Activated CD4-positive, CD25-positive, alpha-beta regulatory T cell treated with anti-CD3 and anti-CD28 coated beads, Interleukin-2, amount 50 U/mL, for 16 hours (primary cell): ENCODE results near the gene CCDC43.

Source experiments
- DNase-seq: peaks from one replicate; pipeline ENCODE4 v3.0.0-alpha.2; 2020; ENCODE audit warnings: low read depth, low spot score

The CCDC43 gene

GRCh38 chr17:44627513-44628242, 61.9 kb downstream of the CCDC43 start:
- DNase-seq, result no peak
